ENCODE measurements around the gene HGD.

DNA sequence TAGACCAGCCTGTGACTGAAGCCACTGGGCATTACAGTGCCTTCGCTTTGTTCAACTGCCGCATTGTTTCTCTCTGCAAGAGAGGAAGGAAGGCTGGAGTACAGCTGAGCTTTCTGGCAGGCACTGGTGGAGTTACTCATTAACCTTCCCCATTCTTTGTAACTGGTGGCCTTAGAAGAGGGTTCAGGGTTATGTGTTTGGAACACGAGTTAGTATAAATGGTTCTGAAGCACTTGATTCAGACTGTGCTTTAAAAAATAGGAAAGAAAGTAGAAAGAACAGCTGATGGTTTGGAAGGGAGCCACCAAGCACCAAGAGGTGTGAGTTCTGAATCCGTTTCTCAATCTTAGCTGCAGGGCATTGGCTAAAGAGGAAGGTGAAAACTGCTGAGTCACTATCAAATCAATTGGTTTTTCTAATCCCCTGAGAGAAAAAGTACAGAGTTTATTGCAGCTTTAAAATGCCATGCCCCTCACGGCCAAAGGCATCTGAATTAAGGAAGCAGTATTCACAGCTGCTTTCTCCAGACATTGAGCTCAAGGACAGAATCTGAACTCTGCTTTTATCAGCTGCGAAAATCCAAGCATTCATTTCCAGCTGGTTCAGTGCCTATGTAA, 3.6 kb downstream of the HGD start:
- TF ChIP-seq, protein P1, sequence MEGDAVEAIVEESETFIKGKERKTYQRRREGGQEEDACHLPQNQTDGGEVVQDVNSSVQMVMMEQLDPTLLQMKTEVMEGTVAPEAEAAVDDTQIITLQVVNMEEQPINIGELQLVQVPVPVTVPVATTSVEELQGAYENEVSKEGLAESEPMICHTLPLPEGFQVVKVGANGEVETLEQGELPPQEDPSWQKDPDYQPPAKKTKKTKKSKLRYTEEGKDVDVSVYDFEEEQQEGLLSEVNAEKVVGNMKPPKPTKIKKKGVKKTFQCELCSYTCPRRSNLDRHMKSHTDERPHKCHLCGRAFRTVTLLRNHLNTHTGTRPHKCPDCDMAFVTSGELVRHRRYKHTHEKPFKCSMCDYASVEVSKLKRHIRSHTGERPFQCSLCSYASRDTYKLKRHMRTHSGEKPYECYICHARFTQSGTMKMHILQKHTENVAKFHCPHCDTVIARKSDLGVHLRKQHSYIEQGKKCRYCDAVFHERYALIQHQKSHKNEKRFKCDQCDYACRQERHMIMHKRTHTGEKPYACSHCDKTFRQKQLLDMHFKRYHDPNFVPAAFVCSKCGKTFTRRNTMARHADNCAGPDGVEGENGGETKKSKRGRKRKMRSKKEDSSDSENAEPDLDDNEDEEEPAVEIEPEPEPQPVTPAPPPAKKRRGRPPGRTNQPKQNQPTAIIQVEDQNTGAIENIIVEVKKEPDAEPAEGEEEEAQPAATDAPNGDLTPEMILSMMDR (IDR thresholded peaks at IDR 0.05 in 2 of 3, conservative IDR thresholded peaks at IDR 0.05 in 1 of 3; ENCODE audit: borderline replicate concordance in 1 of 3, insufficient read depth in 1 of 3, low read depth in 2 of 3, low read length in 2 of 3), result no peak
- TF ChIP-seq POLR2A (IDR thresholded peaks at IDR 0.05; ENCODE audit: borderline replicate concordance, extremely low read depth, insufficient read depth, insufficient read length), result no peak
- TF ChIP-seq CEBPB (IDR thresholded peaks at IDR 0.05; ENCODE audit: low read depth), result peak; percentile 46; the same call in 1 of the 2 replicates
